K562 (cell line): ENCODE data around the gene SUPT3H. TPM values are rescaled to one million over a fixed set of nuclear protein-coding genes. Genes with fewer than 3 reads are reported as not detected.

Source experiments
- ARID1B ChIP-seq: fragments of 450-650 bp; IDR thresholded peaks from 2 replicates; pipeline ENCODE4 v1.6.1; 2016; ENCODE audit warnings: antibody characterized with exemption, mild to moderate bottlenecking, inconsistent platforms
- ARID2 ChIP-seq: fragments of 450-650 bp; IDR thresholded peaks from 2 replicates; pipeline ENCODE4 v1.6.1; 2017; ENCODE audit warnings: antibody characterized with exemption, mild to moderate bottlenecking
- BACH1 ChIP-seq: fragments of 200-800 bp; sonication (Bioruptor generic); IDR thresholded peaks from 2 replicates; pipeline ENCODE4 v1.6.1; 2016; ENCODE audit warnings: missing genetic modification characterization, missing compliant biosample characterization
- BHLHE40 ChIP-seq: IDR thresholded peaks from 2 replicates; pipeline ENCODE4 v1.6.1; 2011; ENCODE audit warnings: low read length, improper control_type of control experiment
- CEBPB ChIP-seq: fragments of 450-650 bp; IDR thresholded peaks from 2 replicates; pipeline ENCODE4 v1.6.1; 2016; ENCODE audit warnings: missing genetic modification characterization, missing compliant biosample characterization
- DMBX1 ChIP-seq: fragments of 250-450 bp; sonication (Bioruptor Pico); IDR thresholded peaks from 2 replicates; pipeline ENCODE4 v1.8.0; 2022; ENCODE audit warnings: inconsistent platforms, mild to moderate bottlenecking, moderate library complexity, borderline replicate concordance
- HDAC6 ChIP-seq: IDR thresholded peaks from 2 replicates; pipeline ENCODE4 v1.6.1; 2012; ENCODE audit warnings: low read depth, mild to moderate bottlenecking, control low read depth, inconsistent platforms, low read length, moderate library complexity
- JUN ChIP-seq, 2 experiments: sonication (generic) in 1 of 2; formaldehyde crosslinking in 1 of 2; IDR thresholded peaks; 2 replicates each; pipeline versions ENCODE4 v1.6.1 to v1.8.0; 2012 to 2022; ENCODE audit warnings: borderline replicate concordance in 2 of 2, mild to moderate bottlenecking in 2 of 2, improper control_type of control experiment in 1 of 2, low read depth in 1 of 2, low read length in 1 of 2, missing genetic modification reagents in 1 of 2
- LCOR ChIP-seq: sonication (generic); formaldehyde crosslinking; IDR thresholded peaks from 2 replicates; pipeline ENCODE4 v1.8.0; 2022; ENCODE audit warnings: mild to moderate bottlenecking, missing genetic modification reagents
- MECOM ChIP-seq: fragments of 250-450 bp; sonication (Bioruptor Pico); IDR thresholded peaks from 2 replicates; pipeline ENCODE4 v1.8.0; 2022; ENCODE audit warnings: inconsistent platforms
- NONO ChIP-seq, 2 experiments: fragments of 200-400 bp in 1 of 2; fragments of 450-650 bp in 1 of 2; formaldehyde crosslinking in 1 of 2; IDR thresholded peaks; 2 replicates each; pipeline ENCODE4 v1.6.1; 2017; ENCODE audit warnings: low read depth in 2 of 2, mild to moderate bottlenecking in 2 of 2, moderate library complexity in 2 of 2, low read length in 1 of 2
- NUFIP1 ChIP-seq: fragments of 450-650 bp; IDR thresholded peaks from 2 replicates; pipeline ENCODE4 v1.6.1; 2018; ENCODE audit not compliant: partially characterized antibody
- PCBP1 ChIP-seq: fragments of 200-400 bp; formaldehyde crosslinking; IDR thresholded peaks from 2 replicates; pipeline ENCODE4 v1.6.1; 2018; ENCODE audit warnings: mild to moderate bottlenecking, low read depth, low read length; ENCODE audit not compliant: poor library complexity, severe bottlenecking
- PHB2 ChIP-seq: fragments of 450-650 bp; IDR thresholded peaks from 2 replicates; pipeline ENCODE4 v1.6.1; 2017; ENCODE audit warnings: low read depth
- PHF20 ChIP-seq: fragments of 450-650 bp; IDR thresholded peaks from 2 replicates; pipeline ENCODE4 v1.6.1; 2018; ENCODE audit not compliant: partially characterized antibody
- POLR2B ChIP-seq: fragments of 450-650 bp; IDR thresholded peaks from 2 replicates; pipeline ENCODE4 v1.6.1; 2018; ENCODE audit warnings: low read depth; ENCODE audit not compliant: partially characterized antibody
- RBM15 ChIP-seq: fragments of 200-400 bp; formaldehyde crosslinking; IDR thresholded peaks from 2 replicates; pipeline ENCODE4 v1.6.1; 2018; ENCODE audit warnings: mild to moderate bottlenecking, low read length, moderate library complexity; ENCODE audit not compliant: insufficient read depth
- RNF2 ChIP-seq: sonication (generic); IDR thresholded peaks from 2 replicates; pipeline ENCODE4 v1.6.1; 2016
- SETDB1 ChIP-seq: IDR thresholded peaks from one replicate; pipeline ENCODE4 v1.6.1; 2012; ENCODE audit warnings: low read length, control low read depth, inconsistent platforms
- SMARCA5 ChIP-seq: fragments of 450-650 bp; IDR thresholded peaks from 2 replicates; pipeline ENCODE4 v1.6.1; 2016
- SP1 ChIP-seq: sonication (generic); formaldehyde crosslinking; IDR thresholded peaks from 2 replicates; pipeline ENCODE4 v1.8.1; 2022; ENCODE audit warnings: mild to moderate bottlenecking, missing genetic modification reagents
- SREBF2 ChIP-seq: sonication (generic); formaldehyde crosslinking; IDR thresholded peaks from 2 replicates; pipeline ENCODE4 v1.4.0; 2020; ENCODE audit warnings: mild to moderate bottlenecking, missing genetic modification reagents
- TAF15 ChIP-seq: fragments of 200-400 bp; formaldehyde crosslinking; IDR thresholded peaks from 2 replicates; pipeline ENCODE4 v1.6.1; 2017; ENCODE audit warnings: mild to moderate bottlenecking, low read depth, low read length, moderate library complexity
- TAL1 ChIP-seq: fragments of 450-650 bp; IDR thresholded peaks from 2 replicates; pipeline ENCODE4 v1.6.1; 2016; ENCODE audit warnings: mild to moderate bottlenecking
- U2AF2 ChIP-seq: fragments of 200-400 bp; formaldehyde crosslinking; optimal IDR thresholded peaks from 2 replicates; pipeline ENCODE3; 2017; ENCODE audit warnings: low read depth, mild to moderate bottlenecking, low read length
- ZFPM2 ChIP-seq: fragments of 250-450 bp; sonication (Bioruptor Pico); IDR thresholded peaks from 2 replicates; pipeline ENCODE4 v1.5.1; 2022; ENCODE audit warnings: mild to moderate bottlenecking
- ZNF408 ChIP-seq: fragments of 250-450 bp; sonication (Bioruptor Pico); IDR thresholded peaks from 2 replicates; pipeline ENCODE4 v1.4.0; 2020; ENCODE audit warnings: low read depth, mild to moderate bottlenecking, moderate library complexity
- ZNF436 ChIP-seq: fragments of 250-450, 450-650 bp; sonication (Bioruptor Pico); formaldehyde crosslinking; IDR thresholded peaks from 2 replicates; pipeline ENCODE4 v1.7.0; 2020; ENCODE audit warnings: mild to moderate bottlenecking
- ZNF57 ChIP-seq: fragments of 450-650 bp; formaldehyde crosslinking; IDR thresholded peaks from 2 replicates; pipeline ENCODE4 v1.4.0; 2020; ENCODE audit warnings: mild to moderate bottlenecking, moderate library complexity
- ZNF77 ChIP-seq: fragments of 250-450 bp; sonication (Bioruptor Pico); IDR thresholded peaks from 2 replicates; pipeline ENCODE4 v1.5.0; 2020
- polyA plus RNA-seq, 8 experiments: library from polyadenylated mRNA; depleted of rRNA in 4 of 8; stranded (reverse) in 5 of 8; unstranded in 3 of 8; fragments of >200 nt; fragmentation: Nextera tagmentation in 2 of 8; fragmentation: Illumina TruSeq in 1 of 8; extraction: Ambion mirVana in 2 of 8; extraction: Trizol in 1 of 8; gene quantifications; 2 replicates each; pipeline versions ENCODE4 v1.2.1 to v1.2.3, GENCODE V29; 2011 to 2014; ENCODE audit warnings: inconsistent platforms in 1 of 8, missing spikeins in 1 of 8
- total RNA-seq, 7 experiments: library from RNA; depleted of rRNA in 6 of 7; stranded (reverse); fragments of >200 nt in 6 of 7; fragmentation: Illumina TruSeq in 2 of 7; extraction: Trizol in 2 of 7; gene quantifications; 2 replicates each; pipeline versions ENCODE4 v1.2.1 to v1.2.3, GENCODE V29; 2011 to 2021; ENCODE audit warnings: low replicate concordance in 1 of 7
- TF ChIP-seq, protein P1 (sequence below): IDR thresholded peaks from 2 replicates; pipeline ENCODE4 v1.6.1; 2011; ENCODE audit warnings: borderline replicate concordance, low read depth, mild to moderate bottlenecking, moderate library complexity, low read length; ENCODE audit not compliant: insufficient read depth, poor library complexity, severe bottlenecking

Gene SUPT3H
- total and polyA plus RNA-seq, 9 of the 15 experiments (the other 6 are each of a cell fraction or from before 2014, with no cell fraction given) = 7.2 to 16.3 (median 11.9) TPM

DNA sequence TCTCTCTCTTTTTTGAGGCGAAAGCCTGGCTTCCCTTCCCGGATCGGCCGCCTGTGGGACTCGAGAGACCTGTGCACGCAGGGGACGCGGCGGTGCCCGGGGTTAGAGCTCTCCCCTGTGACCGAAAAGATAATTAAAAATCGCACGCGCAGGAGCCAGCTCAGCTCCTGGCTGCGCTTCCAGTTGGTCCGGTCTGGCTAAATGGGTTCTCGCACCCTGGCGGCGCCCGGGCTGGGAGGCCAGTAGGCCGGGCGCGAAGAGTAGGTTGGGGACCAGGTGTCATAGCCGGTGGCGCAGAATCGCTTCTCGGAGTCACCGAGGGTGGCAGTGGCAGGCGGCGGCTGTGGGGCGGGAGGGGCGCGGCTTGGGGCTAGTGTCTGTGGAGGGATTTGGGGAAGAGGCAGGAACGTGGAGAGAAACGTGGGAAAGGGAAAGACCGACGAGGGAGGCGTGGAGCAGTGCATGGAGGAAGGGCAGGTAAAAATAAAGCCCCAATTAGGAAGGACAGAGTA is 41.9 kb upstream of the SUPT3H start (continued):
- TF ChIP-seq SREBF2 (CRISPR knock-in tag) = no peak
- TF ChIP-seq PCBP1 = peak; percentile 65
- TF ChIP-seq ZNF408 (CRISPR knock-in tag) = no peak
- no peak for TF ChIP-seq TAF15
- no peak for TF ChIP-seq HDAC6
- no peak for TF ChIP-seq SMARCA5
- TF ChIP-seq RNF2 = no peak
- no peak for TF ChIP-seq POLR2B
- 0 out of 2 replicates have a peak, but pooled peaks have one; percentile 43 for TF ChIP-seq ARID2
- no peak for TF ChIP-seq ZNF436 (CRISPR knock-in tag)
- no peak for TF ChIP-seq SETDB1
- TF ChIP-seq DMBX1 (CRISPR knock-in tag) = no peak
- no peak for TF ChIP-seq LCOR (CRISPR knock-in tag)
- TF ChIP-seq ZNF57 (CRISPR knock-in tag) = no peak
- no peak for TF ChIP-seq RBM15
- TF ChIP-seq ZFPM2 (CRISPR knock-in tag) = no peak
- no peak for TF ChIP-seq ARID1B
- no peak for TF ChIP-seq ZNF77 (CRISPR knock-in tag)
- TF ChIP-seq NONO (IDR thresholded peaks at IDR 0.05; ENCODE audit: low read depth in 2 of 2, low read length in 1 of 2) = no peak
- TF ChIP-seq JUN (IDR thresholded peaks at IDR 0.05; ENCODE audit: borderline replicate concordance, low read depth, low read length) = no peak
- no peak for TF ChIP-seq JUN (CRISPR knock-in tag; IDR thresholded peaks at IDR 0.05; ENCODE audit: borderline replicate concordance)
- 0 out of 2 replicates have a peak, but pooled peaks have one; percentile 41 for TF ChIP-seq BHLHE40
- TF ChIP-seq MECOM (CRISPR knock-in tag) = no peak
- TF ChIP-seq SP1 (CRISPR knock-in tag) = no peak
- no peak for TF ChIP-seq CEBPB (tag)
- TF ChIP-seq BACH1 = no peak
- TF ChIP-seq NUFIP1 = no peak
- no peak for TF ChIP-seq U2AF2
- TF ChIP-seq, protein P1, sequence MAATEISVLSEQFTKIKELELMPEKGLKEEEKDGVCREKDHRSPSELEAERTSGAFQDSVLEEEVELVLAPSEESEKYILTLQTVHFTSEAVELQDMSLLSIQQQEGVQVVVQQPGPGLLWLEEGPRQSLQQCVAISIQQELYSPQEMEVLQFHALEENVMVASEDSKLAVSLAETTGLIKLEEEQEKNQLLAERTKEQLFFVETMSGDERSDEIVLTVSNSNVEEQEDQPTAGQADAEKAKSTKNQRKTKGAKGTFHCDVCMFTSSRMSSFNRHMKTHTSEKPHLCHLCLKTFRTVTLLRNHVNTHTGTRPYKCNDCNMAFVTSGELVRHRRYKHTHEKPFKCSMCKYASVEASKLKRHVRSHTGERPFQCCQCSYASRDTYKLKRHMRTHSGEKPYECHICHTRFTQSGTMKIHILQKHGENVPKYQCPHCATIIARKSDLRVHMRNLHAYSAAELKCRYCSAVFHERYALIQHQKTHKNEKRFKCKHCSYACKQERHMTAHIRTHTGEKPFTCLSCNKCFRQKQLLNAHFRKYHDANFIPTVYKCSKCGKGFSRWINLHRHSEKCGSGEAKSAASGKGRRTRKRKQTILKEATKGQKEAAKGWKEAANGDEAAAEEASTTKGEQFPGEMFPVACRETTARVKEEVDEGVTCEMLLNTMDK = no peak
- no peak for TF ChIP-seq PHF20
- no peak for TF ChIP-seq PHB2
- TF ChIP-seq TAL1 = no peak
